ENCODE data around the gene UBN2.

Gene UBN2

GRCh38 chr7:139271718-139272628 lies 40.9 kb downstream of the UBN2 start:
- no peak overlapping the region for H3K9ac ChIP-seq (ENCODE audit: low read length)
- no peak overlapping the region for H3K4me3 ChIP-seq (ENCODE audit: insufficient read depth, low read length, poor library complexity, severe bottlenecking)
- no peaks in the 10 kb centered on the region for H3K79me2 ChIP-seq (ENCODE audit: insufficient read depth, low read length)
- H3K27ac ChIP-seq (ENCODE audit: low read depth, low read length): no peak overlapping the region
- no peaks in the 10 kb centered on the region for H4K20me1 ChIP-seq (ENCODE audit: low read depth, low read length)
- H3F3A ChIP-seq (ENCODE audit: insufficient read depth): no peaks in the 10 kb centered on the region
- no peaks in the 10 kb centered on the region for H3K9me3 ChIP-seq (ENCODE audit: insufficient read depth, low read length)
- no peak overlapping the region for H2AFZ ChIP-seq (ENCODE audit: low read depth, low read length, severe bottlenecking)
- H3K36me3 ChIP-seq (ENCODE audit: low read length): peaks cover 2% of the 10 kb centered on the region; the same call in 1 of the 2 replicates
- H3K9me2 ChIP-seq (replicated peaks; ENCODE audit: insufficient read depth, low read length): no peaks in the 10 kb centered on the region
- no peak overlapping the region for H3K4me2 ChIP-seq (ENCODE audit: low read depth, low read length, poor library complexity, severe bottlenecking)
- TF ChIP-seq CTCF (IDR thresholded peaks at IDR 0.05; ENCODE audit: insufficient read depth, low read length, poor library complexity, severe bottlenecking) (no peak), EZH2phosphoT487 (conservative IDR thresholded peaks at IDR 0.05; ENCODE audit: low read length) (no peak)
- H3K27me3 ChIP-seq (ENCODE audit: low read length): no peaks in the 10 kb centered on the region

DNA sequence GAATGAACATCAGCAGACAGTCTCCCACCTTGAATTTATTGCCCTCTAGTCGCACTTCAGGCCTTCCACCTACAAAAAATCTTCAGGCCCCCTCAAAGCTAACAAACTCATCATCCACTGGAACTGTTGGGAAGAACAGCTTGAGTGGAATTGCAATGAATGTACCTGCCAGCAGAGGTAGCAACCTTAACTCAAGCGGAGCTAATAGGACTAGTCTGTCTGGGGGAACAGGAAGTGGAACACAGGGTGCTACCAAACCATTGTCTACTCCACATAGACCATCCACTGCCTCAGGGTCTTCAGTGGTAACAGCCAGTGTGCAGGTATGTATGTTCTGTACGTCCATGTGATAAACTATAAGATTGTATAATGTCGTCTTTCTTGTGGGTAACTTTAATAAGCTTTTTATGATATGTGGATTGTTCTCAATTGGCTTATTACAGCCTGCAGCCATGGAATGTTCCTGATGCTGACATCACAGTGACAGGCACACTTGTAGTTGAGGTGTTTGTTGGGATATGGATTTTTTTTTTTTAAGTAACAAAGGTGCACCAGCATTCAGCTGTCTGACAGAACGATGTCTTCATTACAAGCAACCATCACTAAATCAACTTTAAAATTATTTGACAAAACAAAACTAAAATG lies 53.3 kb downstream of the UBN2 start:
- Histone ChIP-seq H3K4me2 (ENCODE audit: low read depth, low read length, poor library complexity, severe bottlenecking) (no peak overlapping the region), H4K20me1 (ENCODE audit: low read depth, low read length) (no peaks in the 10 kb centered on the region), H3K9me2 (replicated peaks; ENCODE audit: insufficient read depth, low read length) (no peaks in the 10 kb centered on the region), H3K9me3 (ENCODE audit: insufficient read depth, low read length) (no peaks in the 10 kb centered on the region), H2AFZ (ENCODE audit: low read depth, low read length, severe bottlenecking) (no peak overlapping the region), H3K36me3 (ENCODE audit: low read length) (no peaks in the 10 kb centered on the region), H3K27me3 (ENCODE audit: low read length) (no peaks in the 10 kb centered on the region), H3F3A (ENCODE audit: insufficient read depth) (no peaks in the 10 kb centered on the region), H3K27ac (ENCODE audit: low read depth, low read length) (no peak overlapping the region), H3K79me2 (ENCODE audit: insufficient read depth, low read length) (no peaks in the 10 kb centered on the region), H3K9ac (ENCODE audit: low read length) (no peak overlapping the region), H3K4me3 (ENCODE audit: insufficient read depth, low read length, poor library complexity, severe bottlenecking) (no peak overlapping the region)
- no peak for TF ChIP-seq EZH2phosphoT487 (conservative IDR thresholded peaks at IDR 0.05; ENCODE audit: low read length)
- no peak for TF ChIP-seq CTCF (IDR thresholded peaks at IDR 0.05; ENCODE audit: insufficient read depth, low read length, poor library complexity, severe bottlenecking)

GRCh38 chr7:139286144-139286543 lies 55.1 kb downstream of the UBN2 start:
- Histone ChIP-seq H3K9me2 (replicated peaks; ENCODE audit: insufficient read depth, low read length) (no peaks in the 10 kb centered on the region), H3K27me3 (ENCODE audit: low read length) (no peaks in the 10 kb centered on the region), H4K20me1 (ENCODE audit: low read depth, low read length) (no peaks in the 10 kb centered on the region), H3K4me2 (ENCODE audit: low read depth, low read length, poor library complexity, severe bottlenecking) (no peak overlapping the region), H3K4me3 (ENCODE audit: insufficient read depth, low read length, poor library complexity, severe bottlenecking) (no peak overlapping the region), H3K79me2 (ENCODE audit: insufficient read depth, low read length) (no peaks in the 10 kb centered on the region), H3K27ac (ENCODE audit: low read depth, low read length) (no peak overlapping the region), H2AFZ (ENCODE audit: low read depth, low read length, severe bottlenecking) (no peak overlapping the region), H3K9ac (ENCODE audit: low read length) (no peak overlapping the region), H3K9me3 (ENCODE audit: insufficient read depth, low read length) (no peaks in the 10 kb centered on the region), H3F3A (ENCODE audit: insufficient read depth) (no peaks in the 10 kb centered on the region), H3K36me3 (ENCODE audit: low read length) (no peaks in the 10 kb centered on the region)
- TF ChIP-seq CTCF (IDR thresholded peaks at IDR 0.05; ENCODE audit: insufficient read depth, low read length, poor library complexity, severe bottlenecking): no peak
- TF ChIP-seq EZH2phosphoT487 (conservative IDR thresholded peaks at IDR 0.05; ENCODE audit: low read length): no peak

All from SU-DHL-6 (cell line).